H9 (cell line): ENCODE measurements around the gene C16orf74. TPM values are rescaled to one million over a fixed set of nuclear protein-coding genes. Genes with fewer than 3 reads are reported as not detected.

Experiments
- DNase-seq: peaks from one replicate; pipeline ENCODE4 v3.0.0-alpha.2; 2017
- H2AFZ ChIP-seq: one replicate; pipeline ENCODE4 v1.6.1; 2013; ENCODE audit warnings: mild to moderate bottlenecking, low read length, control low read depth, moderate library complexity
- H2AK5ac ChIP-seq: 2 replicates; pipeline ENCODE4 v1.6.1; 2013; ENCODE audit warnings: low read length, control low read depth, mixed read lengths; ENCODE audit not compliant: insufficient read length
- H2BK120ac ChIP-seq: one replicate; pipeline ENCODE4 v1.6.1; 2013; ENCODE audit warnings: low read depth, mild to moderate bottlenecking, low read length, control low read depth, inconsistent platforms; ENCODE audit not compliant: poor library complexity, severe bottlenecking
- H2BK12ac ChIP-seq: 2 replicates; pipeline ENCODE4 v1.6.1; 2013; ENCODE audit warnings: low read length, control low read depth, mixed read lengths, low read depth; ENCODE audit not compliant: insufficient read length
- H2BK15ac ChIP-seq: 2 replicates; pipeline ENCODE4 v1.6.1; 2013; ENCODE audit warnings: low read depth, low read length, control low read depth
- H2BK20ac ChIP-seq: one replicate; pipeline ENCODE4 v1.6.1; 2013; ENCODE audit warnings: low read depth, mild to moderate bottlenecking, low read length, control low read depth, inconsistent platforms; ENCODE audit not compliant: poor library complexity, severe bottlenecking
- H2BK5ac ChIP-seq: 2 replicates; pipeline ENCODE4 v1.6.1; 2013; ENCODE audit warnings: low read length, control low read depth, mixed read lengths; ENCODE audit not compliant: insufficient read length
- H3K14ac ChIP-seq: 2 replicates; pipeline ENCODE4 v1.6.1; 2013; ENCODE audit warnings: low read length, control low read depth; ENCODE audit not compliant: insufficient read depth
- H3K18ac ChIP-seq: 2 replicates; pipeline ENCODE4 v1.6.1; 2013; ENCODE audit warnings: low read depth, mild to moderate bottlenecking, mixed read lengths, low read length, control low read depth; ENCODE audit not compliant: insufficient read length
- H3K23ac ChIP-seq: 2 replicates; pipeline ENCODE4 v1.6.1; 2013; ENCODE audit warnings: low read length, control low read depth, mixed read lengths, low read depth; ENCODE audit not compliant: insufficient read length
- H3K23me2 ChIP-seq: 2 replicates; pipeline ENCODE4 v1.6.1; 2013; ENCODE audit warnings: low read depth, mild to moderate bottlenecking, mixed read lengths, low read length, control low read depth; ENCODE audit not compliant: insufficient read length, poor library complexity, severe bottlenecking
- H3K27ac ChIP-seq: 2 replicates; pipeline ENCODE4 v1.5.1; 2013; ENCODE audit warnings: low read length, control low read depth, mixed read lengths, low read depth; ENCODE audit not compliant: insufficient read length
- H3K27me3 ChIP-seq: 2 replicates; pipeline ENCODE4 v1.6.1; 2013; ENCODE audit warnings: low read length, control low read depth, inconsistent platforms; ENCODE audit not compliant: insufficient read depth
- H3K4ac ChIP-seq: 2 replicates; pipeline ENCODE4 v1.6.1; 2013; ENCODE audit warnings: low read depth, mild to moderate bottlenecking, control low read depth, inconsistent platforms, low read length, moderate library complexity
- H3K4me1 ChIP-seq: 2 replicates; pipeline ENCODE4 v1.6.1; 2013; ENCODE audit warnings: low read length, control low read depth, inconsistent platforms; ENCODE audit not compliant: insufficient read depth
- H3K4me2 ChIP-seq: 2 replicates; pipeline ENCODE4 v1.6.1; 2013; ENCODE audit warnings: low read length, control low read depth, mixed read lengths; ENCODE audit not compliant: insufficient read length, insufficient read depth
- H3K56ac ChIP-seq: 2 replicates; pipeline ENCODE4 v1.6.1; 2013; ENCODE audit warnings: low read depth, mild to moderate bottlenecking, mixed read lengths, low read length, control low read depth; ENCODE audit not compliant: insufficient read length
- H3K79me1 ChIP-seq: 2 replicates; pipeline ENCODE4 v1.6.1; 2013; ENCODE audit warnings: low read depth, mild to moderate bottlenecking, moderate library complexity, low read length, control low read depth, inconsistent platforms; ENCODE audit not compliant: insufficient read depth, poor library complexity, severe bottlenecking
- H3K79me2 ChIP-seq: 2 replicates; pipeline ENCODE4 v1.6.1; 2013; ENCODE audit warnings: low read length, control low read depth, inconsistent platforms; ENCODE audit not compliant: insufficient read depth
- H3K9ac ChIP-seq: 2 replicates; pipeline ENCODE4 v1.6.1; 2013; ENCODE audit warnings: low read length, control low read depth, mixed read lengths; ENCODE audit not compliant: insufficient read length; ENCODE audit errors: extremely low read depth
- H3K9me3 ChIP-seq: one replicate; pipeline ENCODE4 v1.6.1; 2013; ENCODE audit warnings: low read depth, low read length, inconsistent platforms; ENCODE audit not compliant: control insufficient read depth
- H3T11ph ChIP-seq: one replicate; pipeline ENCODE4 v1.6.1; 2013; ENCODE audit warnings: mild to moderate bottlenecking, low read length, control low read depth, inconsistent platforms
- H4K20me1 ChIP-seq: one replicate; pipeline ENCODE4 v1.6.1; 2013; ENCODE audit not compliant: control insufficient read depth, insufficient read length, insufficient read depth
- H4K5ac ChIP-seq: 2 replicates; pipeline ENCODE4 v1.6.1; 2013; ENCODE audit warnings: low read depth, mild to moderate bottlenecking, mixed read lengths, low read length, control low read depth; ENCODE audit not compliant: insufficient read length
- H4K8ac ChIP-seq: replicated peaks from 2 replicates; pipeline ENCODE4 v1.6.1; 2013; ENCODE audit warnings: low read length, control low read depth, mixed read lengths, low read depth; ENCODE audit not compliant: insufficient read length
- H4K91ac ChIP-seq: 2 replicates; pipeline ENCODE4 v1.6.1; 2013; ENCODE audit warnings: low read depth, mild to moderate bottlenecking, moderate library complexity, mixed read lengths, low read length, control low read depth; ENCODE audit not compliant: insufficient read length
- H3K27ac Mint-ChIP-seq, 3 experiments: 2 replicates in 2 of 3; 3 replicates in 1 of 3; pipeline ENCODE4 v1.8.0; 2020 to 2021; ENCODE audit warnings: mixed read lengths in 3 of 3, mild to moderate bottlenecking in 1 of 3, moderate library complexity in 1 of 3
- H3K27me3 Mint-ChIP-seq: 2 replicates; pipeline ENCODE4 v1.8.0; 2021; ENCODE audit warnings: low read depth, mild to moderate bottlenecking, moderate library complexity, mixed read lengths
- H3K36me3 Mint-ChIP-seq, 3 experiments: 2 replicates in 2 of 3; 3 replicates in 1 of 3; pipeline ENCODE4 v1.8.0; 2020 to 2021; ENCODE audit warnings: low read depth in 3 of 3, mixed read lengths in 3 of 3; ENCODE audit not compliant: insufficient read depth in 1 of 3
- H3K4me1 Mint-ChIP-seq, 2 experiments: 2 replicates each; pipeline ENCODE4 v1.8.0; 2020; ENCODE audit warnings: mixed read lengths in 2 of 2
- H3K4me3 Mint-ChIP-seq, 2 experiments: 2 replicates in 1 of 2; 3 replicates in 1 of 2; pipeline ENCODE4 v1.8.0; 2020 to 2021; ENCODE audit warnings: mild to moderate bottlenecking in 2 of 2, mixed read lengths in 2 of 2, moderate library complexity in 1 of 2
- H3K9me3 Mint-ChIP-seq, 2 experiments: 2 replicates in 1 of 2; 3 replicates in 1 of 2; pipeline ENCODE4 v1.8.0; 2020; ENCODE audit warnings: mild to moderate bottlenecking in 2 of 2, mixed read lengths in 2 of 2, moderate library complexity in 1 of 2
- WGBS: extraction: QIAGEN DNeasy Blood & Tissue Kit; methylation state at CpG from one replicate; pipeline ENCODE4 v1.1.7; 2013; ENCODE audit warnings: missing lambda C conversion rate, low lambda C conversion rate, mixed read lengths; ENCODE audit not compliant: insufficient read length; ENCODE audit errors: extremely low coverage; 5-methylcytosine and 5-hydroxymethylcytosine counted together
- total RNA-seq: library from RNA; stranded (reverse); gene quantifications from 2 replicates; pipeline ENCODE4 v1.2.1, GENCODE V29; 2021
- TF ChIP-seq, protein P1 (sequence below): fragments of 200-600 bp; sonication (generic); conservative IDR thresholded peaks from 3 replicates; pipeline ENCODE4 v1.8.0; 2021; ENCODE audit warnings: antibody characterized with exemption, mild to moderate bottlenecking

Gene C16orf74
- total RNA-seq, 1 experiment from 2014 or later = 5.6 TPM

DNA sequence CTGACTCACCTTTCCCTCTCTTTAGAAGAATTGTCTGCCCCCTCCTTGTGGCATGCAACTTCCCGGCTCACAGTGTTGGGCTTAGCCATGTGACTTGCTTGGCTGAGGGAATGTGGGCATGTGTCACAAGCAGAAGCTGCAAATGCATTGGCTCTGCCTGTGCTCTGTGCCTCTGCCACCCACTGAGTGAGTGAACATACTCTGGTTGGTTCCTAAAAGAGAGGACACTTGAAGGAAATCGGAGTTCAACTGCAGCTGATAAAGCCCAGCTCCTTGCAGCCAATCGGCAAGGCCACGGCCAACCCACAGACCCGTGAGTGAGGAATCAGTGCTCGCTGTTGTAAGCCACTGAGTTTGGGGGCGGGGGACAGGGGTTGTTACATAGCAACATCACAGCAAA, 51.3 kb downstream of the C16orf74 start:
- Histone ChIP-seq H3K9me3 (no peaks in the 10 kb centered on the region), H2BK15ac (no peak overlapping the region), H3T11ph (no peak overlapping the region), H4K5ac (no peak overlapping the region), H3K27me3 (no peaks in the 10 kb centered on the region), H3K18ac (no peak overlapping the region), H3K56ac (no peak overlapping the region), H3K4me1 (peaks cover 3% of the 10 kb centered on the region; the same call in 1 of the 2 replicates), H3K79me1 (no peaks in the 10 kb centered on the region), H3K14ac (no peak overlapping the region), H3K23ac (no peak overlapping the region), H2AK5ac (no peak overlapping the region), H3K79me2 (no peaks in the 10 kb centered on the region), H4K8ac (no peak overlapping the region), H4K91ac (no peak overlapping the region), H3K27ac (no peak overlapping the region), H2BK20ac (no peak overlapping the region), H3K4ac (no peak overlapping the region), H4K20me1 (no peaks in the 10 kb centered on the region), H2BK5ac (no peak overlapping the region), H2BK120ac (no peak overlapping the region), H2BK12ac (no peak overlapping the region), H3K9ac (no peak overlapping the region), H3K23me2 (peaks cover 4% of the 10 kb centered on the region), H3K4me2 (no peak overlapping the region), H2AFZ (no peak overlapping the region)
- Mint-ChIP-seq H3K27me3 (peaks cover 26% of the 10 kb centered on the region), H3K36me3 (no peaks in the 10 kb centered on the region), H3K9me3 (no peaks in the 10 kb centered on the region; a peak in 1 of 5 replicates), H3K4me1 (peaks cover 9 to 14% of the 10 kb centered on the region in 2 experiments), H3K27ac (no peak overlapping the region; a peak in 1 of 7 replicates), H3K4me3 (no peak overlapping the region)
- TF ChIP-seq, protein P1, sequence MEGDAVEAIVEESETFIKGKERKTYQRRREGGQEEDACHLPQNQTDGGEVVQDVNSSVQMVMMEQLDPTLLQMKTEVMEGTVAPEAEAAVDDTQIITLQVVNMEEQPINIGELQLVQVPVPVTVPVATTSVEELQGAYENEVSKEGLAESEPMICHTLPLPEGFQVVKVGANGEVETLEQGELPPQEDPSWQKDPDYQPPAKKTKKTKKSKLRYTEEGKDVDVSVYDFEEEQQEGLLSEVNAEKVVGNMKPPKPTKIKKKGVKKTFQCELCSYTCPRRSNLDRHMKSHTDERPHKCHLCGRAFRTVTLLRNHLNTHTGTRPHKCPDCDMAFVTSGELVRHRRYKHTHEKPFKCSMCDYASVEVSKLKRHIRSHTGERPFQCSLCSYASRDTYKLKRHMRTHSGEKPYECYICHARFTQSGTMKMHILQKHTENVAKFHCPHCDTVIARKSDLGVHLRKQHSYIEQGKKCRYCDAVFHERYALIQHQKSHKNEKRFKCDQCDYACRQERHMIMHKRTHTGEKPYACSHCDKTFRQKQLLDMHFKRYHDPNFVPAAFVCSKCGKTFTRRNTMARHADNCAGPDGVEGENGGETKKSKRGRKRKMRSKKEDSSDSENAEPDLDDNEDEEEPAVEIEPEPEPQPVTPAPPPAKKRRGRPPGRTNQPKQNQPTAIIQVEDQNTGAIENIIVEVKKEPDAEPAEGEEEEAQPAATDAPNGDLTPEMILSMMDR = no peak
- DNase-seq = no peak
- no CpG with 5 or more reads among the region's 7 CpGs for WGBS
